C4-2B (cell line): ENCODE measurements around the gene RAB36.

Source experiments
- H3K27ac ChIP-seq: fragments of 450-650 bp; 2 replicates; pipeline ENCODE4 v1.5.1; 2017
- ZFX ChIP-seq: fragments of 450-650 bp; IDR thresholded peaks from 2 replicates; pipeline ENCODE4 v1.6.1; 2017
- TF ChIP-seq, protein P1 (sequence below): fragments of 450-650 bp; conservative IDR thresholded peaks from 2 replicates; pipeline ENCODE4 v1.5.1; 2017; ENCODE audit warnings: mild to moderate bottlenecking

Gene RAB36

DNA sequence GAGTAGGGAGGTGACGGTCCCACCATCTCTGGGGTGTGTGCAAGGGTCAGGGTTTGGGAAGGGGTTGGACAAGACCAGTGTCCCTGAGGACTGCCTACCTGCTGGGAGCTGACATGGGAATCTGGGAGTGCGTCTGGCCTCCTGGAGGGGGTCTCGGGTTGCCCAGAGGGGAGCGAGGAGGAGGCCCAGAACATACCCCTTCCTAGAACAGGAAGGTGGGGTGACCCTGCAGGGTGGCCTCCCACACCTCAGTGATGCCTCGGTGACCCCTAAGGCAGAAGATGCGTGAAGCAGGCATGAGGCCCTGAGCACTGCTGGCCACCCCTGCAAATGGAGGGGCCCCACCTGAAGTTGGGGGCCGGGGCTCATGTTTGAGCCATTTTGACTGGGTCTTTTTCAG lies 29.9 kb upstream of the RAB36 start:
- TF ChIP-seq, protein P1, sequence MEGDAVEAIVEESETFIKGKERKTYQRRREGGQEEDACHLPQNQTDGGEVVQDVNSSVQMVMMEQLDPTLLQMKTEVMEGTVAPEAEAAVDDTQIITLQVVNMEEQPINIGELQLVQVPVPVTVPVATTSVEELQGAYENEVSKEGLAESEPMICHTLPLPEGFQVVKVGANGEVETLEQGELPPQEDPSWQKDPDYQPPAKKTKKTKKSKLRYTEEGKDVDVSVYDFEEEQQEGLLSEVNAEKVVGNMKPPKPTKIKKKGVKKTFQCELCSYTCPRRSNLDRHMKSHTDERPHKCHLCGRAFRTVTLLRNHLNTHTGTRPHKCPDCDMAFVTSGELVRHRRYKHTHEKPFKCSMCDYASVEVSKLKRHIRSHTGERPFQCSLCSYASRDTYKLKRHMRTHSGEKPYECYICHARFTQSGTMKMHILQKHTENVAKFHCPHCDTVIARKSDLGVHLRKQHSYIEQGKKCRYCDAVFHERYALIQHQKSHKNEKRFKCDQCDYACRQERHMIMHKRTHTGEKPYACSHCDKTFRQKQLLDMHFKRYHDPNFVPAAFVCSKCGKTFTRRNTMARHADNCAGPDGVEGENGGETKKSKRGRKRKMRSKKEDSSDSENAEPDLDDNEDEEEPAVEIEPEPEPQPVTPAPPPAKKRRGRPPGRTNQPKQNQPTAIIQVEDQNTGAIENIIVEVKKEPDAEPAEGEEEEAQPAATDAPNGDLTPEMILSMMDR: no peak
- no peak for TF ChIP-seq ZFX
- H3K27ac ChIP-seq: no peak overlapping the region

DNA sequence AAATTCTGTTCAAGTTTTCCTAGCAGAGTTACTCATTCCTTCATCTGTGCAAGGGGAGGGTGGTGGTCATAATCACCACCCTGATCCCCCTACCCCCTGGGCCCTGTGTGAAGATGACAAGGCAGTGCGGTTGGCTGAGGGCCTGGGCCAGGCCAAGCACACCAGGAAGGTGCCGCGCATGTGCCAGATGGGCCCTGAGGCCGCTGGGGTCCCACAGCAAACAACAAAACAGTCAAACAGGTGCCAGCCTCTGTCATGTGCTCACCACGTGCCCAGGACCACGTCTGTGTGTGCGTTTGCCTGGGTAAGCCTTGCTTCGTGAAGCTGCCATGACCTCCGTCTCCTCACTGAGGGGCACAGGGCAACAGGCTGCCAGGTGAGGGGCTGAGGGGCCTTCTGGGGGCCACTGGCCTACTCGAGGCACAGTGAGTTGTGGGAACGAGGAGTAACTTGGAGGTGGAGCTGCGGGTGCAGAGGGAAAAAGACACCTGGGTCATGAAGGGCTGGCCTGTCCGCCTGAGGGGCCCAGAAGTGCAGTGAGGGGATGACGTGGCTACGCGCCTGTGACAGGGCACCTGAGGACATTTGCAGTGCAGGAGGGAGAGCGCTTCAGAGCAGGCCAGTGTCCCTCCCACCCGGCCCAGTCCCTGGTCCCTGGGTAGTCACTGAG lies 29.3 kb upstream of the RAB36 start:
- TF ChIP-seq ZFX: no peak
- TF ChIP-seq, protein P1: no peak
- H3K27ac ChIP-seq: no peak overlapping the region

DNA sequence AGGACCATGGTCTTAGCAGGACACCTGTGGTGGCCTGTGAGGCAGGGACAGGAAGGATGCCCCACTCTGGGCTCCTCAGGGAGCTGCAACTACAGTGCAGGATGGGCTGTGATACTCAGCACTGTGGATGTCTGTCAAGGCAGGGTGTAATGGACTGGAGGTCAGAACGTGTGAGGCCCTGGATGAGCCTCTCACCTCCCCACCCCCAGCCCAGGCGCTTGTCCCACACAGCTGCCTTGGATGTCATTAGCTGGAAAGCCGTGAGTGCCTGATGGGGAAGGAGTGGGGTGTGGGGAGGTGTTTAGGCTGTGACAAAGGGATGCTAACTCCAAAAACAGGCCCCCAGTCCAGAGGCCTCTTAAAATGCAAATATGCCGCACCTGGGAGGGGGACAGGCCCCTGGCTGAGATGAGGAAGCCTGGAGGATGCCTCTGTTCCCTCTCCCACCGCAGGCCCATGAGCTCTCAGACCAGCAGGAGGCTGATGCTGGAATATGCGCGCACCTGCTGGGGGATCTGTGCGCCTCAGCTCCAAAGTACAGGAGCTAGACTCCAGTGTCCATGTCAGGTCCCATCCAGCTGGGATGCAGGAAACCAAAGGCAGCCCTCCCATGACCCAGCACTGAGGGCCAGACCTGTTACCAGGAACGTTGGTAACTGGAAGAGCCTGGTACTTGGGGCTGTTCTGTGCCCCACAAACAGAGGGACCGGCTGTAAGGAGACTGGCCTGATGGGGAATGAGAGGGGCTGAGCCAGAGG lies 28.6 kb upstream of the RAB36 start:
- no peak overlapping the region for H3K27ac ChIP-seq
- no peak for TF ChIP-seq ZFX
- TF ChIP-seq, protein P1: no peak

DNA sequence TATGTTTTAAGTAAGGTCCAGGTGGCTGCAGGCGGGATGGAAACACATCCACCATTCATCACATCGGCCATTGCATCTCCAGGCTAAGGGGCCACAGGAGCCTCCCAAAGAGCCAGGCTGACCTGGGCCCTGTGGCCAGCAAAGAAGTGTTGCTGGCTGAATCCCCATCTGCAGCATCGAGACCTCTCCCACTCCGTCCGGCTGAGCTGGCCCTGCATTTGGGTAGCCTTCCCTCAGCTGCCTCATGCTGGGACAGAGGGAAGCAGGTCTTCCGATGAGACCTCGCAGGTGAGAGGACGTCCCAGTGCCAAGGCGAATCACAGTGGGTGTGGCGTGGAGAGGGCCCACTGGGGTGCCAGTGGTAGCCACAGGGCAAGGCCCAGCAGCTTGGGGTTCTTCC lies 28.0 kb upstream of the RAB36 start:
- no peak overlapping the region for H3K27ac ChIP-seq

DNA sequence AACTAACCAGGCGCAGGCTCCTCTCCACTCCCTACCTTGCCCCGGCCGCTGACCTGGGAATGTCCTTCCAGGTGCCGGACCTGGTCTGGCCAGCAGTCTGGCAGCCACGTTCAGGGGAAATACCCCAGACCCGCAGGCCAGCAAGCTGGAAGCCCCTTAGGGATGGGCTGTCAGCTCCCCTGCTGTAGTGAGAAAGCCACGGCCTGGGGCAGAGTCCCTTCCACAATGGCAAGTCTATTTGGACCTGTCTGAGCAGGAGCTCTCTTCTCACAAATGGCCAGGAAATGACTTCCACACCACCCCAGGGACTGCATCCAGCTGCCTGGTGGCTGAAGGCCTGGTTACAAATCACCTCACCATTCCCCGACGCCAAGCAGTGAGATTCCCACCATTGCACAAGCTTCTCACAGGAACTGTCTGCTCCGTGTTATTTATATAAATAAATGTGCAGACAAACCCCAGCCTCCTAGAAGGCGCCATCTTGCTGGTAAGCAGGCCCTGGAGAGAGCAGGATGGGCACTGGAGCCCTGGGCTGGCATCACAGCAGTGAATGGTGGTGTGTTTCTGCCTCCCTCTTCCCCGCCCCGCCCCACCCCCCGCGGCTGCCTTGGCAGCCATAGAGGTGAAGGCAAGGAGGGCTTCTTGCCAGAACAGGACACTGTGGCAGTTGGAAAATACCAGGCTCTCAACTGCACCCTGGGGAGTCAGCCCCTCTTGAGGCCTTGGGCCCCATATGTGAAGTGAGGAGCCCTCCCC lies 27.2 kb upstream of the RAB36 start:
- no peak overlapping the region for H3K27ac ChIP-seq
- TF ChIP-seq ZFX: no peak
- TF ChIP-seq, protein P1: no peak

More for the DNA sequence above, 28.0 kb upstream of the RAB36 start:
- TF ChIP-seq, protein P1: no peak
- no peak for TF ChIP-seq ZFX

DNA sequence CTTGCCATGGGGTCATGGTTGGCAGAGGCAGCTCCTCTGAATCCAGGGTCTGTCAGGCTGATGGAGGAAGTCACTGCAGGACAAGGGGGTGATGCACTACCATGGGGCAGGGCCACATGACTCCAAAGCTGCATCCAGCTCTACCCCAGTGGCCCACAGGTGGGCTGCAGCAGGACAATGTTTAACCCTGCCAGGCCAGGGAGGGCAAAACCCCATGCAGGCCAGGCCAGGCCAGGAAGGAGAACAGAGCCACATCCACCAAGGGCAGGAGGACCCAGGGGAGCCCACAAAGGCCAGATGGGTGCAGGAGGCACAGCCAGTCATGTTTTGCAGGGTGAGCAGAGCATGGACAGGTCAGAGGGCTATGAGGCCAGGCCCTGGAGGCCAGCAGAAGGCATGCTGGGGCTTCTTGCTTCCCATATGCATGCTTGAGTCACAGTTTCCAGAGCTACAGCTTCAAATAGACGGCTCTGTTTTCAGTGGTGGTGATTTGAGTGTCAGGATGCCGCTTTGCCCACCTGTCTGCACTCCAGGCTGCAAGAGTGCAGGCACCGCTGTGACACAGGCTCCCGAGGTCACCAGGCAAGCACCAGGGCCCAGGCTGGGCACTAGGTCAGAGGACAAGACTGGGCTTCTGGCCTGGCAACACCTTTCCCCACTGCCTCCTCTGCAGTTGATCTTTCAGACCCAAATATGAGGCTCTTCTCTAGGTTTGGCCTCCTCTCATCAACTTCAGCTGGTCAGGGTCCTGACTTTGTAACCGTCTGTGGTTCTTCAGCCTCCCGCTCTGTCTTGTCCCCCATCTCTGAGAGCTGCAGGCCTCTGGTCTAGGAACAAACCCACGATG lies 26.4 kb upstream of the RAB36 start:
- TF ChIP-seq, protein P1: no peak
- TF ChIP-seq ZFX: no peak
- H3K27ac ChIP-seq: no peak overlapping the region
